Subcutaneous adipose tissue (tissue), 4 donors: ENCODE data around the gene SFXN4. TPM values are rescaled to one million over a fixed set of nuclear protein-coding genes. Genes with fewer than 3 reads are reported as not detected.

Experiments used
- CTCF ChIP-seq: fragments of 450-650 bp; IDR thresholded peaks from one replicate; pipeline ENCODE4 v1.5.1; 2016; ENCODE audit warnings: low read depth, mild to moderate bottlenecking, control low read depth, antibody characterized with exemption, moderate library complexity
- total RNA-seq, 4 donors: library from RNA; depleted of rRNA; stranded (reverse); fragments of >200 nt; gene quantifications; one replicate each; pipeline ENCODE4 v1.1.0, GENCODE V29; 2016

The SFXN4 gene
- total RNA-seq, 4 donors from 2014 or later = 14.5 to 20.0 (median 16.2) TPM

- no peak for TF ChIP-seq CTCF
Measured at GRCh38 chr10:119119400-119119799, 46.1 kb downstream of the SFXN4 start.

GRCh38 chr10:119118231-119118630, 47.3 kb downstream of the SFXN4 start:
- no peak for TF ChIP-seq CTCF

- TF ChIP-seq CTCF = no peak
Measured at GRCh38 chr10:119116326-119116951, 49.1 kb downstream of the SFXN4 start.

- no peak for TF ChIP-seq CTCF
Measured at GRCh38 chr10:119115926-119116325, 49.6 kb downstream of the SFXN4 start.

GRCh38 chr10:119113751-119114732, 51.5 kb downstream of the SFXN4 start:
- no peak for TF ChIP-seq CTCF

GRCh38 chr10:119112056-119112455, 53.5 kb downstream of the SFXN4 start:
- no peak for TF ChIP-seq CTCF

GRCh38 chr10:119105155-119105554, 60.4 kb downstream of the SFXN4 start:
- no peak for TF ChIP-seq CTCF
